Mucosa of stomach (tissue), 1 donor: Measurements from ENCODE around the gene SF3A2.

Experiments
- H3K27me3 ChIP-seq: one replicate; pipeline ENCODE4 v1.7.0; 2013; ENCODE audit warnings: mild to moderate bottlenecking, low read length; ENCODE audit not compliant: control insufficient read depth, insufficient read depth
- H3K36me3 ChIP-seq: one replicate; pipeline ENCODE4 v1.7.0; 2013; ENCODE audit warnings: low read length; ENCODE audit not compliant: control insufficient read depth, insufficient read depth
- H3K4me1 ChIP-seq: one replicate; pipeline ENCODE4 v1.7.0; 2013; ENCODE audit warnings: mild to moderate bottlenecking, low read length; ENCODE audit not compliant: control insufficient read depth, insufficient read depth
- H3K4me3 ChIP-seq: one replicate; pipeline ENCODE4 v1.7.0; 2013; ENCODE audit warnings: low read length
- H3K9ac ChIP-seq: one replicate; pipeline ENCODE4 v1.7.0; 2013; ENCODE audit warnings: mild to moderate bottlenecking, low read length, moderate library complexity
- H3K9me3 ChIP-seq: one replicate; pipeline ENCODE4 v1.7.0; 2013; ENCODE audit warnings: mild to moderate bottlenecking, low read length, moderate library complexity; ENCODE audit not compliant: control insufficient read depth
- donor health status: Pancreatic carcinoma.

SF3A2 gene

GRCh38 chr19:2247433-2248101, 10.9 kb downstream of the SF3A2 start:
- Histone ChIP-seq H3K4me1 (peaks cover 19% of the 10 kb centered on the region), H3K27me3 (peaks cover 42% of the 10 kb centered on the region), H3K9me3 (no peaks in the 10 kb centered on the region), H3K4me3 (no peak overlapping the region), H3K36me3 (peaks cover 21% of the 10 kb centered on the region), H3K9ac (no peak overlapping the region)

- no peak overlapping the region for H3K9ac ChIP-seq
- peaks cover 18% of the 10 kb centered on the region for H3K36me3 ChIP-seq
- H3K9me3 ChIP-seq: no peaks in the 10 kb centered on the region
- H3K4me3 ChIP-seq: no peak overlapping the region
- peaks cover 50% of the 10 kb centered on the region for H3K27me3 ChIP-seq
- peaks cover 24% of the 10 kb centered on the region for H3K4me1 ChIP-seq
These were observed 11.7 kb downstream of the SF3A2 start for GRCh38 chr19:2248136-2249009.

- peaks cover 59% of the 10 kb centered on the region for H3K27me3 ChIP-seq
- H3K9me3 ChIP-seq: no peaks in the 10 kb centered on the region
- no peak within 1 kb of the TSS for H3K9ac ChIP-seq
- H3K36me3 ChIP-seq: peaks cover 13% of the 10 kb centered on the region
- peaks cover 29% of the 10 kb centered on the region for H3K4me1 ChIP-seq
- H3K4me3 ChIP-seq: no peak within 1 kb of the TSS
These were observed 12.6 kb downstream of the SF3A2 start, which contains the start of gene AMH for GRCh38 chr19:2249010-2249866. Gene AMH (plus strand): TSS chr19:2249323. CDS start chr19:2249333, 10 bp downstream.

- peaks cover 29% of the 10 kb centered on the region for H3K4me1 ChIP-seq
- no peaks in the 10 kb centered on the region for H3K9me3 ChIP-seq
- H3K4me3 ChIP-seq: no peak overlapping the region
- no peak overlapping the region for H3K9ac ChIP-seq
- H3K36me3 ChIP-seq: peaks cover 9% of the 10 kb centered on the region
- peaks cover 60% of the 10 kb centered on the region for H3K27me3 ChIP-seq
These were observed 13.5 kb downstream of the SF3A2 start for GRCh38 chr19:2249880-2250765.

GRCh38 chr19:2250766-2251105, 14.1 kb downstream of the SF3A2 start:
- H3K27me3 ChIP-seq: peaks cover 60% of the 10 kb centered on the region
- no peak overlapping the region for H3K4me3 ChIP-seq
- H3K4me1 ChIP-seq: peaks cover 29% of the 10 kb centered on the region

GRCh38 chr19:2251106-2252054, 14.8 kb downstream of the SF3A2 start:
- Histone ChIP-seq H3K4me3 (no peak overlapping the region), H3K27me3 (peaks cover 60% of the 10 kb centered on the region), H3K36me3 (no peaks in the 10 kb centered on the region), H3K4me1 (peaks cover 29% of the 10 kb centered on the region), H3K9ac (no peak overlapping the region), H3K9me3 (no peaks in the 10 kb centered on the region)

More at GRCh38 chr19:2250766-2251105, 14.1 kb downstream of the SF3A2 start:
- peaks cover 4% of the 10 kb centered on the region for H3K36me3 ChIP-seq
- no peaks in the 10 kb centered on the region for H3K9me3 ChIP-seq
- no peak overlapping the region for H3K9ac ChIP-seq

GRCh38 chr19:2252055-2252796, 15.6 kb downstream of the SF3A2 start:
- Histone ChIP-seq H3K4me1 (peaks cover 29% of the 10 kb centered on the region), H3K27me3 (peaks cover 60% of the 10 kb centered on the region), H3K9me3 (no peaks in the 10 kb centered on the region), H3K4me3 (no peak overlapping the region), H3K9ac (no peak overlapping the region), H3K36me3 (no peaks in the 10 kb centered on the region)

GRCh38 chr19:2252797-2253105, 16.1 kb downstream of the SF3A2 start:
- no peaks in the 10 kb centered on the region for H3K36me3 ChIP-seq
- no peaks in the 10 kb centered on the region for H3K9me3 ChIP-seq
- H3K4me1 ChIP-seq: peaks cover 29% of the 10 kb centered on the region
- no peak overlapping the region for H3K9ac ChIP-seq
- H3K27me3 ChIP-seq: peaks cover 60% of the 10 kb centered on the region
- no peak overlapping the region for H3K4me3 ChIP-seq

GRCh38 chr19:2253106-2254063, 16.8 kb downstream of the SF3A2 start:
- H3K4me1 ChIP-seq: peaks cover 29% of the 10 kb centered on the region
- H3K9me3 ChIP-seq: no peaks in the 10 kb centered on the region
- peaks cover 60% of the 10 kb centered on the region for H3K27me3 ChIP-seq
- H3K36me3 ChIP-seq: no peaks in the 10 kb centered on the region
- no peak overlapping the region for H3K9ac ChIP-seq
- no peak overlapping the region for H3K4me3 ChIP-seq
